ENCODE results near the gene ZNF586. TPM values are rescaled to one million over a fixed set of nuclear protein-coding genes. Genes with fewer than 3 reads are reported as not detected.
"Not testable (repeated sequence)": the region's sequence is repeated elsewhere in the genome, so short reads cannot be mapped to it uniquely, and the experiment has no call there.

The ZNF586 gene
- total RNA-seq, 3 donors from 2014 or later (not counting 1 experiment from before 2014, with no cell fraction given): 24.0 to 33.3 (median 28.2) TPM

DNA sequence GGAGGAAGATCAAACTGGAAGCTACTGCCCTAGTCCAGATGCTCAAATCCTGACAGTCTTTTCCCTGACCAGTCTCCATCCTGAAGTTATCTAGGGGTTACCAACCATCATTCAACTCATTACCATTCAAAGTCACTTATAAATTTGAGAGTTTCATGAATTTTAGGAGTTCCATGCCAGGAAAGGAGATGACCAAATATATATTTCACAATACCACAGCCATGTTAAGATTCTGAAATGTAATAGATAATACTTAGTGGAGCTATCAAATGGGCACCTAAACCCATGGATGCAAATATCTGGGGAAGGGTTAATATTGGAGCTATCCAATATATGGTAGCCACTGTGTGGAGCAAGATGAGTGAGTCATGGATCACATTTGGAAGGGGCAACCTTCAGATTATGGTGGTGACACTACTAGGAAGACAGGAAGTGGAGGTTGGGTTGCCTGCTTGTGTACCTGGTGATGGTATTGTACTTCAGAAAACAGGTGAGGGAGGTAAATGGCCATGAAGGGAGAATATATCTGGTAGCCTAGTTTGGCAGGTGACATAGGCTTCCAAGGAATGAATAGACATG, 18.7 kb downstream of the ZNF586 start:
- Mint-ChIP-seq H3K4me1 (peaks cover 0 to 24% of the 10 kb centered on the region in 2 donors), H3K27me3 (ENCODE audit: low read depth in 2 of 2) (no peaks in the 10 kb centered on the region), H3K9me3 (peaks cover 7 to 8% of the 10 kb centered on the region in 2 donors), H3K4me3 (no peak overlapping the region), H3K27ac (peak overlapping the region in 1 of 2 donors; percentile 2), H3K36me3 (peaks cover 6% of the 10 kb centered on the region)
- no peaks in the 10 kb centered on the region for H3K27me3 ChIP-seq (ENCODE audit: control insufficient read depth, insufficient read depth, low read length)
- no peak overlapping the region for H3K27ac ChIP-seq (ENCODE audit: low read length)
- intact Hi-C loops (cut with micrococcal nuclease): no loop called here
- no peak overlapping the region for H3K4me3 ChIP-seq (ENCODE audit: low read length)
- DNase-seq: no peak
- H3K9me3 ChIP-seq (ENCODE audit: control insufficient read depth, insufficient read depth, low read length): peaks cover 49% of the 10 kb centered on the region
- peaks cover 2% of the 10 kb centered on the region for H3K36me3 ChIP-seq (ENCODE audit: control insufficient read depth, insufficient read depth, low read length)
- no peaks in the 10 kb centered on the region for H3K4me1 ChIP-seq (ENCODE audit: control insufficient read depth, insufficient read depth, low read length)
- ATAC-seq: no peak
- TF ChIP-seq, protein P1, sequence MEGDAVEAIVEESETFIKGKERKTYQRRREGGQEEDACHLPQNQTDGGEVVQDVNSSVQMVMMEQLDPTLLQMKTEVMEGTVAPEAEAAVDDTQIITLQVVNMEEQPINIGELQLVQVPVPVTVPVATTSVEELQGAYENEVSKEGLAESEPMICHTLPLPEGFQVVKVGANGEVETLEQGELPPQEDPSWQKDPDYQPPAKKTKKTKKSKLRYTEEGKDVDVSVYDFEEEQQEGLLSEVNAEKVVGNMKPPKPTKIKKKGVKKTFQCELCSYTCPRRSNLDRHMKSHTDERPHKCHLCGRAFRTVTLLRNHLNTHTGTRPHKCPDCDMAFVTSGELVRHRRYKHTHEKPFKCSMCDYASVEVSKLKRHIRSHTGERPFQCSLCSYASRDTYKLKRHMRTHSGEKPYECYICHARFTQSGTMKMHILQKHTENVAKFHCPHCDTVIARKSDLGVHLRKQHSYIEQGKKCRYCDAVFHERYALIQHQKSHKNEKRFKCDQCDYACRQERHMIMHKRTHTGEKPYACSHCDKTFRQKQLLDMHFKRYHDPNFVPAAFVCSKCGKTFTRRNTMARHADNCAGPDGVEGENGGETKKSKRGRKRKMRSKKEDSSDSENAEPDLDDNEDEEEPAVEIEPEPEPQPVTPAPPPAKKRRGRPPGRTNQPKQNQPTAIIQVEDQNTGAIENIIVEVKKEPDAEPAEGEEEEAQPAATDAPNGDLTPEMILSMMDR (IDR thresholded peaks at IDR 0.05): no peak

DNA sequence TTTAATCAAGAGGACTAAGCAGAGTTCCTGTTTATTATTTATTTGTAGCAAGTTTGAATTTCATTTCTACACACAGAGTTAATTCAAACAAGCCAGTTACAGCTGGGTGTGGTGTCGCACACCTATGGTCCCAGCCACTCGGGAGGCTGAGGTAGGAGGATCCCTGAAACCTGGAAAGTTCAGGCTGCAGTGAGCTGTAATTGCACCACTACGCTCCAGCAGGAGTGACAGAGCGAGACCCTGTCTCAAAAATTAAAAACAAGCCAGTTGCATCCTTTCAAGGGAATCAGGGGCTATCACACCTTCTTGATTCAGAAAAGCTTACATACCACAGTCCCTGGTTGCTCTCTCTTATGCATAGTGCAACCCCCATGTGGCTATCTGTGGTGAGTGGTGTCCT, 19.8 kb downstream of the ZNF586 start:
- H3K9me3 Mint-ChIP-seq: peaks cover 7 to 8% of the 10 kb centered on the region in 2 donors
- WGBS (ENCODE audit: insufficient coverage): 99% methylated on average over 4 of the region's 4 CpGs
- Histone ChIP-seq H3K4me3 (ENCODE audit: low read length) (no peak overlapping the region), H3K27ac (ENCODE audit: low read length) (no peak overlapping the region), H3K36me3 (ENCODE audit: control insufficient read depth, insufficient read depth, low read length) (peaks cover 2% of the 10 kb centered on the region), H3K4me1 (ENCODE audit: control insufficient read depth, insufficient read depth, low read length) (no peaks in the 10 kb centered on the region), H3K9me3 (ENCODE audit: control insufficient read depth, insufficient read depth, low read length) (peaks cover 48% of the 10 kb centered on the region), H3K27me3 (ENCODE audit: control insufficient read depth, insufficient read depth, low read length) (no peaks in the 10 kb centered on the region)
- H3K27me3 Mint-ChIP-seq (ENCODE audit: low read depth in 2 of 2): no peaks in the 10 kb centered on the region
- H3K4me3 Mint-ChIP-seq: no peak overlapping the region
- TF ChIP-seq, protein P1 (IDR thresholded peaks at IDR 0.05): no peak
- no peak for DNase-seq
- ATAC-seq: no peak
- H3K36me3 Mint-ChIP-seq: peaks cover 6% of the 10 kb centered on the region
- H3K4me1 Mint-ChIP-seq: peaks cover 0 to 24% of the 10 kb centered on the region in 2 donors
- H3K27ac Mint-ChIP-seq: no peak overlapping the region
- intact Hi-C loops (cut with micrococcal nuclease): no loop called here

DNA sequence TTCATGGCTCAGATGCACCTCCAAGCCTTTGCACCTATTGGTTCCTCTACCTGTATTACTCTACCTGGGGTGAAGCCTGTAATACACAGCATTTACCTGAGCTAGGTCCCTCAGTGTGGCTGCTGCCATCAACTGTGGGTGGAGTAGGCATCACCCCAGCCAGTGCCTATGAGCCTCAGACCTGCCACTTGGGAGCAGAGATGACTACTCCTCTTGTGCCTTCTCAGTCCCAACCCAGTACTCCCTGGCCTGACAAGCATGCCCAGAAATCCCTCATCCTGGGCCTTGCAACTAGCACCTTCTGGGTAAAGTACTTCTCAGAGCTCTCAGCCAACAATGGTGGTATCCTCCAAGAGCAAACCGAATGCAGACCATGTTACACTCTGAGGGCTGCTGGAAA, 27.1 kb downstream of the ZNF586 start:
- H3K27ac Mint-ChIP-seq; intact Hi-C loops (cut with micrococcal nuclease); H3K27ac ChIP-seq (ENCODE audit: low read length); H3K9me3 ChIP-seq (ENCODE audit: control insufficient read depth, insufficient read depth, low read length); DNase-seq; H3K36me3 ChIP-seq (ENCODE audit: control insufficient read depth, insufficient read depth, low read length); H3K4me3 ChIP-seq (ENCODE audit: low read length); H3K27me3 Mint-ChIP-seq (ENCODE audit: low read depth in 2 of 2); H3K27me3 ChIP-seq (ENCODE audit: control insufficient read depth, insufficient read depth, low read length); H3K4me1 ChIP-seq (ENCODE audit: control insufficient read depth, insufficient read depth, low read length); ATAC-seq; H3K4me3 Mint-ChIP-seq; H3K9me3 Mint-ChIP-seq: not testable (repeated sequence)
- 100% methylated on average over 1 of the region's 1 CpG for WGBS (ENCODE audit: insufficient coverage)
- Mint-ChIP-seq H3K36me3 (peaks cover 14% of the 10 kb centered on the region), H3K4me1 (peaks cover 8 to 19% of the 10 kb centered on the region in 2 donors)

DNA sequence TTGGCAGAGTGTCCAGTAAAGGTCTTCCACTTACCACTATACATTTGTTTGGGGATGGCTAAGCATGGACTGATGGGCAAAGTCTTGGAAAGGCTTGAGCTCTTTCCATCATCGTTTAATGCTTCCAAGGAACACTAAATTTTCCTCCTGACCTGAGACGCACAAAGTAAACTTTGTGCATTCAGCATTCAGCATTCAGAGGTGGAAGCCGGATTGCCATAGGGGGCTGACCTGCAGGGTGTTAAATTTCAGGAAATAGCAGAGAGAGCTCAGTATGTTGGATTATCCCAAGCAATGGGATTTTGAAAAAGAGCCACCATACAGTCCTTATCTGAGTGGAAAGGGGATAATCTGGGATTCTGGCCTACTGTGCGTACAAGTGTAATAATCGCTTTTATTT, 31.2 kb downstream of the ZNF586 start:
- peaks cover 21 to 34% of the 10 kb centered on the region in 2 donors for H3K4me1 Mint-ChIP-seq
- H3K36me3 Mint-ChIP-seq: peaks cover 7% of the 10 kb centered on the region
- peak overlapping the region in 1 of 2 donors; percentile 51 for H3K27ac Mint-ChIP-seq

More for the DNA sequence above, 31.2 kb downstream of the ZNF586 start:
- Histone ChIP-seq H3K4me3 (ENCODE audit: low read length) (no peak overlapping the region), H3K36me3 (ENCODE audit: control insufficient read depth, insufficient read depth, low read length) (peaks cover 7% of the 10 kb centered on the region), H3K9me3 (ENCODE audit: control insufficient read depth, insufficient read depth, low read length) (no peaks in the 10 kb centered on the region), H3K27ac (ENCODE audit: low read length) (no peak overlapping the region), H3K4me1 (ENCODE audit: control insufficient read depth, insufficient read depth, low read length) (peaks cover 14% of the 10 kb centered on the region), H3K27me3 (ENCODE audit: control insufficient read depth, insufficient read depth, low read length) (no peaks in the 10 kb centered on the region)
- DNase-seq: no peak
- no peak for ATAC-seq
- H3K4me3 Mint-ChIP-seq: no peak overlapping the region
- whole genome bisulfite sequencing (ENCODE audit: insufficient coverage): 98% methylated on average over 5 of the region's 5 CpGs
- intact Hi-C loops (cut with micrococcal nuclease): no loop called here
- TF ChIP-seq, protein P1 (IDR thresholded peaks at IDR 0.05): no peak
- no peaks in the 10 kb centered on the region for H3K27me3 Mint-ChIP-seq (ENCODE audit: low read depth in 2 of 2)
- no peaks in the 10 kb centered on the region for H3K9me3 Mint-ChIP-seq
